ENCODE results near the gene ALPG. TPM values are rescaled to one million over a fixed set of nuclear protein-coding genes. Genes with fewer than 3 reads are reported as not detected.
"Not testable (repeated sequence)": the region's sequence is repeated elsewhere in the genome, so short reads cannot be mapped to it uniquely, and the experiment has no call there.

The ALPG gene
- not detected for total RNA-seq

- Mint-ChIP-seq H3K36me3 (ENCODE audit: low read depth) (no peaks in the 10 kb centered on the region), H3K9me3 (no peaks in the 10 kb centered on the region), H3K4me1 (ENCODE audit: low read depth) (no peaks in the 10 kb centered on the region), H3K27ac (no peak within 1 kb of the TSS), H3K4me3 (no peak within 1 kb of the TSS), H3K27me3 (ENCODE audit: low read depth) (peaks cover 6% of the 10 kb centered on the region)
- CTCF ChIA-PET = no interaction called here
- no peak for DNase-seq
- intact Hi-C loops (cut with micrococcal nuclease) = no loop called here
Observed at GRCh38 chr2:232406556-232407310, at the start of gene ALPG. TSS of gene ALPG (plus strand) at chr2:232406844. CDS start at chr2:232406895, 51 bp downstream.

- no peak overlapping the region for H3K4me3 Mint-ChIP-seq
- H3K27ac Mint-ChIP-seq = no peak overlapping the region
- intact Hi-C loops (cut with micrococcal nuclease) = no loop called here
- no peaks in the 10 kb centered on the region for H3K36me3 Mint-ChIP-seq (ENCODE audit: low read depth)
- peaks cover 24% of the 10 kb centered on the region for H3K4me1 Mint-ChIP-seq (ENCODE audit: low read depth)
- no peak for DNase-seq
- no peaks in the 10 kb centered on the region for H3K27me3 Mint-ChIP-seq (ENCODE audit: low read depth)
- H3K9me3 Mint-ChIP-seq = peaks cover 2% of the 10 kb centered on the region
- CTCF ChIA-PET = interaction anchor here (3.0 kb wide), 1 partner anchor 83 kb away, joined by 10 read pairs; no protein-coding TSS in a partner anchor
Observed at GRCh38 chr2:232361646-232362045, 45.0 kb upstream of the ALPG start.

- no peak overlapping the region for H3K27ac Mint-ChIP-seq
- no peaks in the 10 kb centered on the region for H3K9me3 Mint-ChIP-seq
- peaks cover 24% of the 10 kb centered on the region for H3K4me1 Mint-ChIP-seq (ENCODE audit: low read depth)
- intact Hi-C loops (cut with micrococcal nuclease) = no loop called here
- H3K4me3 Mint-ChIP-seq = no peak overlapping the region
- DNase-seq = no peak
- H3K27me3 Mint-ChIP-seq (ENCODE audit: low read depth) = no peaks in the 10 kb centered on the region
- H3K36me3 Mint-ChIP-seq (ENCODE audit: low read depth) = no peaks in the 10 kb centered on the region
- CTCF ChIA-PET = interaction anchor here (1.1 to 3.0 kb wide), 3 partner anchors 10 to 462 kb away, joined by 3 to 10 read pairs (median 5); no protein-coding TSS in a partner anchor
Observed at GRCh38 chr2:232362174-232362900, 44.3 kb upstream of the ALPG start.

GRCh38 chr2:232363064-232363783, 43.4 kb upstream of the ALPG start:
- H3K27me3 Mint-ChIP-seq (ENCODE audit: low read depth); DNase-seq; H3K36me3 Mint-ChIP-seq (ENCODE audit: low read depth); intact Hi-C loops (cut with micrococcal nuclease); H3K9me3 Mint-ChIP-seq: not testable (repeated sequence)
- H3K4me3 Mint-ChIP-seq = peak overlapping the region; percentile 63
- CTCF ChIA-PET = interaction anchor here (0.5 to 3.0 kb wide), 6 partner anchors 10 to 462 kb away, joined by 3 to 10 read pairs (median 3); no protein-coding TSS in a partner anchor
- H3K27ac Mint-ChIP-seq = peak overlapping the region; percentile 53
- H3K4me1 Mint-ChIP-seq (ENCODE audit: low read depth) = peaks cover 24% of the 10 kb centered on the region

- intact Hi-C loops (cut with micrococcal nuclease) = no loop called here
- H3K27ac Mint-ChIP-seq = peak overlapping the region; percentile 53
- H3K4me3 Mint-ChIP-seq = peak overlapping the region; percentile 63
- H3K36me3 Mint-ChIP-seq (ENCODE audit: low read depth) = no peaks in the 10 kb centered on the region
- H3K4me1 Mint-ChIP-seq (ENCODE audit: low read depth) = peaks cover 24% of the 10 kb centered on the region
- peak; percentile 47 for DNase-seq
- H3K9me3 Mint-ChIP-seq = no peaks in the 10 kb centered on the region
- H3K27me3 Mint-ChIP-seq (ENCODE audit: low read depth) = no peaks in the 10 kb centered on the region
- CTCF ChIA-PET = interaction anchor here (0.6 to 3.0 kb wide), 7 partner anchors 9 to 463 kb away, joined by 3 to 10 read pairs (median 3); no protein-coding TSS in a partner anchor
Observed at GRCh38 chr2:232363784-232364615, 42.6 kb upstream of the ALPG start.

DNA sequence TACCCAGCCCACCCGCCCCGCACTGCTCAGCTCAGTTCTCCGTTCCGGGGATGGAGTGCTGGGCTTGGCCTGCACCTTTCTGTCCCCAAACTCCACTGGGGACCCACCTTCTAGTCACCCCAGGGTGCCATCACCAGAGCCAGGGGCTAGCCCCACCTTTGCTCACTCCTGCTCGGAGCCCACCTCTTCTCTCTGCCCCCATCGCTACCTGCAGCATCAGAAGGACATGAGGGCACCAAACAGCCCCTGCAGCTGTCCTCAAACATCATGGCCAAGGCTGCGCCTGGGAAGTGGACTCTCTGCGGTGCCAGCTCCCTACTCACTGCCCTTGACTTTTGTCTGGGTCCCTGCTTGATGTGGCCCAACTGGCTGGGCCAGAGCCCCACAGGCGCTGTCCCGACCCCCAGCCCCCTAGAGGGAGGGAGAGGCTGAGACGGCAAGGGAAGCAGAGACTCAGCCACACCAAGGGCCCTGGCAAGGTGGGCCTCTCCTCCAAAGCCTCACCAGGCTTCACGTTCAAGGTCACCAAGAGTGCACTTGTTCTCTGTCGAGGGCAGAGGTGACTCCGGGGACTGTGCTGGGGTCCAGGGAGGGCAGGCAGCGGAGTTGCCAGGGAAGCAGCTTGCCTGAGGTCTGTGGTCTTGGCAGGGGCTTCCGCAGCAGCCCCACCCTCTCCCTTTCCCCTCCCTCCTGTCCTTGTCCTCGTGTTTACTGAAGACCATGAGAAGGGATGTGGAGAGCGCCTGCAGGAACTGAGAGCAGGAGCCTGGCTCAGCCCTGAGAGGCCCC, 41.6 kb upstream of the ALPG start:
- intact Hi-C loops (cut with micrococcal nuclease); H3K4me3 Mint-ChIP-seq; H3K36me3 Mint-ChIP-seq (ENCODE audit: low read depth); H3K9me3 Mint-ChIP-seq; H3K27ac Mint-ChIP-seq; H3K27me3 Mint-ChIP-seq (ENCODE audit: low read depth): not testable (repeated sequence)
- H3K4me1 Mint-ChIP-seq (ENCODE audit: low read depth) = peaks cover 24% of the 10 kb centered on the region
- DNase-seq = peak; percentile 4
- CTCF ChIA-PET = interaction anchor here (0.6 to 3.0 kb wide), 4 partner anchors 30 to 464 kb away, joined by 3 to 10 read pairs (median 3); no protein-coding TSS in a partner anchor

GRCh38 chr2:232365621-232366321, 40.9 kb upstream of the ALPG start:
- Mint-ChIP-seq H3K9me3 (no peaks in the 10 kb centered on the region), H3K4me3 (no peak overlapping the region), H3K27me3 (ENCODE audit: low read depth) (no peaks in the 10 kb centered on the region), H3K4me1 (ENCODE audit: low read depth) (peaks cover 24% of the 10 kb centered on the region), H3K36me3 (ENCODE audit: low read depth) (no peaks in the 10 kb centered on the region), H3K27ac (no peak overlapping the region)
- intact Hi-C loops (cut with micrococcal nuclease) = no loop called here
- DNase-seq = peak; percentile 23
- CTCF ChIA-PET = interaction anchor here (1.4 kb wide), 1 partner anchor 25 kb away, joined by 4 read pairs; no protein-coding TSS in a partner anchor

GRCh38 chr2:232366461-232366860, 40.2 kb upstream of the ALPG start:
- peaks cover 24% of the 10 kb centered on the region for H3K4me1 Mint-ChIP-seq (ENCODE audit: low read depth)
- H3K36me3 Mint-ChIP-seq (ENCODE audit: low read depth); H3K9me3 Mint-ChIP-seq; intact Hi-C loops (cut with micrococcal nuclease); H3K27me3 Mint-ChIP-seq (ENCODE audit: low read depth); H3K4me3 Mint-ChIP-seq; H3K27ac Mint-ChIP-seq: not testable (repeated sequence)
- DNase-seq = peak; percentile 0
- CTCF ChIA-PET = interaction anchor here (1.4 kb wide), 1 partner anchor 25 kb away, joined by 4 read pairs; no protein-coding TSS in a partner anchor

GRCh38 chr2:232367016-232367415, 39.6 kb upstream of the ALPG start:
- H3K4me1 Mint-ChIP-seq (ENCODE audit: low read depth) = peaks cover 24% of the 10 kb centered on the region
- DNase-seq = no peak
- H3K36me3 Mint-ChIP-seq (ENCODE audit: low read depth) = no peaks in the 10 kb centered on the region
- no peak overlapping the region for H3K27ac Mint-ChIP-seq
- no peaks in the 10 kb centered on the region for H3K9me3 Mint-ChIP-seq
- H3K27me3 Mint-ChIP-seq (ENCODE audit: low read depth) = no peaks in the 10 kb centered on the region
- CTCF ChIA-PET = interaction anchor here (1.4 kb wide), 1 partner anchor 26 kb away, joined by 4 read pairs; no protein-coding TSS in a partner anchor
- H3K4me3 Mint-ChIP-seq = no peak overlapping the region
- intact Hi-C loops (cut with micrococcal nuclease) = no loop called here

DNA sequence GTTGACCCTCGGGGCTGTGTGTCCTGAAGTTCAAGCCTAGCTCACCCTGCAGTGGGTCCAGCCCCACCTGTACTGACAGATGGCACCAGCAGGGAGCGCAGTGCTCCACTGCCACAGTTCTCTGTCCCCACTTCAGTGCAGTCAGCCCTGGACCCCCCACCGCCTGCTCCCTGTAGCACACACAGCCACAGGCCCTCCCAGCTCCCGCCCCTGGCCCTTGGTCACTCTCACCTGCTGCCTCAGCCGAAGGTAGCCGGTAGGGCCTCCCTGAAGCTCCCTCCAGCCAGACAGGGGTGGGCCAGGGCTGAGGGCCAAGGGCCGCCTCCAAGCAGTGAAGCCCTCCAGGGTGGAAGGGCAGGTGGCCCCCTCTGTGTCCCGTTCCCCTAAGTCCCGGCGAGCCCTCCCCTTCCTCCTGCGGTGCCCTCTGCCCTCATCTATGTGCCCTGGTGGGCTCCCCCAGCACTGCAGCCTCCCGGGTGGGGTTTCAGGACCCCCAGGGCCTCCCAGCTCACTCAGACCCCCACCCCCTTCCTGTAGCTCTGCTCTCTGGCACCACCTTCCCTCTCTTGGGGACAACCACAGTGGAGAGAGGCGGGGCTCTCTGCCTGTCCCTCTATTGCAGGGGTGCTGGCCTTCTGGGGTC, 38.9 kb upstream of the ALPG start:
- no peaks in the 10 kb centered on the region for H3K36me3 Mint-ChIP-seq (ENCODE audit: low read depth)
- no peak overlapping the region for H3K4me3 Mint-ChIP-seq
- intact Hi-C loops (cut with micrococcal nuclease) = no loop called here
- H3K27me3 Mint-ChIP-seq (ENCODE audit: low read depth) = no peaks in the 10 kb centered on the region
- CTCF ChIA-PET = interaction anchor here (1.4 kb wide), 1 partner anchor 27 kb away, joined by 4 read pairs; no protein-coding TSS in a partner anchor
- no peak for DNase-seq
- H3K4me1 Mint-ChIP-seq (ENCODE audit: low read depth) = peaks cover 17% of the 10 kb centered on the region
- no peak overlapping the region for H3K27ac Mint-ChIP-seq
- H3K9me3 Mint-ChIP-seq = no peaks in the 10 kb centered on the region

Data from activated naive CD4-positive, alpha-beta T cell treated with anti-CD3 and anti-CD28 coated beads for 36 hours (primary cell).